ENCODE results near the gene UBE2E2. TPM values are rescaled to one million over a fixed set of nuclear protein-coding genes. Genes with fewer than 3 reads are reported as not detected.
"Not testable (repeated sequence)": the region's sequence is repeated elsewhere in the genome, so short reads cannot be mapped to it uniquely, and the experiment has no call there.

The UBE2E2 gene
- total and polyA plus RNA-seq, 9 donors, result 25.5 to 84.9 (median 38.5) TPM

DNA sequence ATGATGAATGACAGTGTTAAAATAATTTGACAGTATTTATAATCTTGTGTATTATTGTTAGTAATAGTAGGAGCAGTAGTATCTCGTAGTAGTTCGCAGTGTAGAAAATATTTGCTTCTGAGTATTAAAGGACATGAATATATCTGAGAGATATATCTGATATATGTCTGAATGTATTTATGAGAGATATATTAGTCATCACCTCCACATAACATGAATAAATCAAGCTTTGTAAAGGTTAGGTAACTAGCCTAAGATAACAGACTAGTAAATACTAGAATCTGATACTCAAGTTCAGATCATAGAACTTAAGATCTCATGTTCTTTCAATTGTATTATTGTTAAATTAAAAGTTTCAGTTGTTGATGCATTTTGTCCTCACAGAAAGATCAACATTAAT, 130.5 kb downstream of the UBE2E2 start:
- TF ChIP-seq, protein P1, sequence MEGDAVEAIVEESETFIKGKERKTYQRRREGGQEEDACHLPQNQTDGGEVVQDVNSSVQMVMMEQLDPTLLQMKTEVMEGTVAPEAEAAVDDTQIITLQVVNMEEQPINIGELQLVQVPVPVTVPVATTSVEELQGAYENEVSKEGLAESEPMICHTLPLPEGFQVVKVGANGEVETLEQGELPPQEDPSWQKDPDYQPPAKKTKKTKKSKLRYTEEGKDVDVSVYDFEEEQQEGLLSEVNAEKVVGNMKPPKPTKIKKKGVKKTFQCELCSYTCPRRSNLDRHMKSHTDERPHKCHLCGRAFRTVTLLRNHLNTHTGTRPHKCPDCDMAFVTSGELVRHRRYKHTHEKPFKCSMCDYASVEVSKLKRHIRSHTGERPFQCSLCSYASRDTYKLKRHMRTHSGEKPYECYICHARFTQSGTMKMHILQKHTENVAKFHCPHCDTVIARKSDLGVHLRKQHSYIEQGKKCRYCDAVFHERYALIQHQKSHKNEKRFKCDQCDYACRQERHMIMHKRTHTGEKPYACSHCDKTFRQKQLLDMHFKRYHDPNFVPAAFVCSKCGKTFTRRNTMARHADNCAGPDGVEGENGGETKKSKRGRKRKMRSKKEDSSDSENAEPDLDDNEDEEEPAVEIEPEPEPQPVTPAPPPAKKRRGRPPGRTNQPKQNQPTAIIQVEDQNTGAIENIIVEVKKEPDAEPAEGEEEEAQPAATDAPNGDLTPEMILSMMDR (IDR thresholded peaks at IDR 0.05), result no peak
- no peak for TF ChIP-seq POLR2A (IDR thresholded peaks at IDR 0.05)
- TF ChIP-seq EP300 (IDR thresholded peaks at IDR 0.05), result no peak
- H3K36me3 ChIP-seq, result no peaks in the 10 kb centered on the region
- H3K4me3 ChIP-seq, result no peak overlapping the region
- H3K9me3 ChIP-seq, result no peaks in the 10 kb centered on the region
- no peak for DNase-seq
- no peaks in the 10 kb centered on the region for H3K27me3 ChIP-seq
- no peak overlapping the region for H3K27ac ChIP-seq
- WGBS, 3 donors, result 92 to 98% (median 93%) methylated on average over 2 of the region's 2 CpGs
- no peaks in the 10 kb centered on the region for H3K4me1 ChIP-seq (ENCODE audit: insufficient read depth)
- intact Hi-C loops (cut with DNase I), result no loop called here

- H3K4me3 ChIP-seq; H3K27me3 ChIP-seq; intact Hi-C loops (cut with DNase I); H3K4me1 ChIP-seq (ENCODE audit: insufficient read depth); H3K27ac ChIP-seq; H3K9me3 ChIP-seq; DNase-seq; H3K36me3 ChIP-seq: not testable (repeated sequence)
- 97 to 99% (median 97%) methylated on average over 4 of the region's 4 CpGs for WGBS, 3 donors
Observed at GRCh38 chr3:23336853-23337252, 133.7 kb downstream of the UBE2E2 start.

DNA sequence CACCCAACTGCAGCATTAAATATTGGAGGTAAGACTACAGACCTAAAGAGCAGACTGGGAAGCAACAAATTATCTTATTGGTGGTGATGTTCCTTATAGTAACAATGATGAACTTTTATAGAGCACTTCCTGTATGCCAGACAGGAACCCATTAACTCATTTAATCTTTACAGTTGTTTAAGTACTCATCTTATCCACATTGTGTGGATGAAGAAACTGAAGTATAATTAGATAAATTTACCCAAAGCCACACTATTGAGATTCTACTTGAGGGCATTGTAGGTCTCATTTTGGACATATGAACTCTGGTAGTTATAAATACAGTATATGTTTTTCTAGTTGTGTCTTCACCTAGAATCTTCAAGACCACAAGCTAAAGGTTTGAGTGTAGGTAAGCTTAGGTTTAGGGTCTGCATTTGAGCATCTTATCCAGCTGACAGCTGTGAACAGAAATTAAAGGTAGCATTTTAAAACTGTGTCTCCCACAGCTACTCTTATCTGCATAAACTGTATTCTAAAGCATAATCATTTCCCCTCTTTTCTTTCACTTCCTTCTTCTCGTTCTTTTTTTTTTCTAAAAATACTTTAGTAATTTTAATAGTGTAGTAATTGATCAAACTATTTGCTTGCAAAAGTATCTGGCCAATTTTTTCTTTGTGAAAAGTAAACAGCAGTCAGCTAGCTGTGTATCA, 138.2 kb downstream of the UBE2E2 start:
- no peaks in the 10 kb centered on the region for H3K27me3 ChIP-seq
- WGBS, 3 donors, result 51 to 57% (median 52%) methylated on average over 1 of the region's 1 CpG
- DNase-seq, result no peak
- no peaks in the 10 kb centered on the region for H3K9me3 ChIP-seq
- no peak overlapping the region for H3K4me3 ChIP-seq
- H3K36me3 ChIP-seq, result no peaks in the 10 kb centered on the region
- intact Hi-C loops (cut with DNase I), result no loop called here
- peaks cover 1% of the 10 kb centered on the region for H3K4me1 ChIP-seq (ENCODE audit: insufficient read depth)
- TF ChIP-seq EP300 (IDR thresholded peaks at IDR 0.05), result no peak
- TF ChIP-seq, protein P1 (IDR thresholded peaks at IDR 0.05), result no peak
- TF ChIP-seq POLR2A (IDR thresholded peaks at IDR 0.05), result no peak
- no peak overlapping the region for H3K27ac ChIP-seq

- DNase-seq, result no peak
- WGBS, 3 donors, result 84 to 88% (median 85%) methylated on average over 4 of the region's 4 CpGs
- Histone ChIP-seq H3K27ac (no peak overlapping the region), H3K27me3 (no peaks in the 10 kb centered on the region), H3K4me1 (ENCODE audit: insufficient read depth) (peaks cover 1% of the 10 kb centered on the region), H3K9me3 (no peaks in the 10 kb centered on the region), H3K4me3 (no peak overlapping the region), H3K36me3 (no peaks in the 10 kb centered on the region)
- TF ChIP-seq, protein P1 (IDR thresholded peaks at IDR 0.05), result no peak
- TF ChIP-seq EP300 (IDR thresholded peaks at IDR 0.05), result no peak
- no peak for TF ChIP-seq POLR2A (IDR thresholded peaks at IDR 0.05)
- intact Hi-C loops (cut with DNase I), result no loop called here
Observed at GRCh38 chr3:23342343-23342742, 139.2 kb downstream of the UBE2E2 start.

GRCh38 chr3:23343509-23343908, 140.4 kb downstream of the UBE2E2 start:
- Histone ChIP-seq H3K27ac (no peak overlapping the region), H3K4me1 (ENCODE audit: insufficient read depth) (peaks cover 1% of the 10 kb centered on the region), H3K27me3 (no peaks in the 10 kb centered on the region), H3K36me3 (no peaks in the 10 kb centered on the region), H3K4me3 (no peak overlapping the region), H3K9me3 (no peaks in the 10 kb centered on the region)
- intact Hi-C loops (cut with DNase I), result no loop called here
- TF ChIP-seq POLR2A (IDR thresholded peaks at IDR 0.05) (no peak), EP300 (IDR thresholded peaks at IDR 0.05) (no peak)
- TF ChIP-seq, protein P1 (IDR thresholded peaks at IDR 0.05), result no peak
- no peak for DNase-seq
- WGBS, 3 donors, result 93 to 94% (median 94%) methylated on average over 7 of the region's 7 CpGs

All from ovary (tissue), 9 donors.